SIG-M5 (cell line): Measurements from ENCODE around the gene LRWD1.
"Not testable (repeated sequence)": the region's sequence is repeated elsewhere in the genome, so short reads cannot be mapped to it uniquely, and the experiment has no call there.

Experiments
- DNase-seq: peaks from one replicate; lab custom pipeline; 2025; lab: John Stamatoyannopoulos, UW

Gene LRWD1

GRCh38 chr7:102444961-102445673 is 19.7 kb upstream of the LRWD1 start:
- no peak for DNase-seq

- no peak for DNase-seq
These were observed 19.1 kb upstream of the LRWD1 start for GRCh38 chr7:102445674-102446071.

GRCh38 chr7:102446387-102447156 is 18.2 kb upstream of the LRWD1 start:
- DNase-seq: no peak

GRCh38 chr7:102447311-102447710 is 17.5 kb upstream of the LRWD1 start:
- DNase-seq: no peak

GRCh38 chr7:102449136-102449535 is 15.6 kb upstream of the LRWD1 start:
- DNase-seq: no peak

GRCh38 chr7:102450242-102450641 is 14.5 kb upstream of the LRWD1 start:
- no peak for DNase-seq

GRCh38 chr7:102451371-102452054 is 13.3 kb upstream of the LRWD1 start:
- no peak for DNase-seq

- no peak for DNase-seq
These were observed 12.3 kb upstream of the LRWD1 start for GRCh38 chr7:102452451-102452850.

GRCh38 chr7:102453319-102453718 is 11.5 kb upstream of the LRWD1 start:
- DNase-seq: no peak

GRCh38 chr7:102454468-102454867 is 10.3 kb upstream of the LRWD1 start:
- DNase-seq: no peak

- not testable (repeated sequence) for DNase-seq
These were observed 9.9 kb upstream of the LRWD1 start for GRCh38 chr7:102454932-102455331.

- no peak for DNase-seq
These were observed 9.2 kb upstream of the LRWD1 start for GRCh38 chr7:102455596-102455995.

GRCh38 chr7:102456327-102456726 is 8.5 kb upstream of the LRWD1 start:
- no peak for DNase-seq

- no peak for DNase-seq
These were observed 7.3 kb upstream of the LRWD1 start for GRCh38 chr7:102457352-102457924.

GRCh38 chr7:102459221-102459844 is 5.5 kb upstream of the LRWD1 start:
- no peak for DNase-seq

- no peak for DNase-seq
These were observed 4.3 kb upstream of the LRWD1 start for GRCh38 chr7:102460467-102460866.

- DNase-seq: no peak
These were observed 775 bp upstream of the LRWD1 start for GRCh38 chr7:102463841-102464576.

GRCh38 chr7:102466097-102466496 is 1.3 kb downstream of the LRWD1 start:
- DNase-seq: no peak

- DNase-seq: no peak
These were observed 3.0 kb downstream of the LRWD1 start for GRCh38 chr7:102467581-102468477.
